Ovary (tissue), 9 donors: Measurements from ENCODE around the gene C1QA. TPM values are rescaled to one million over a fixed set of nuclear protein-coding genes. Genes with fewer than 3 reads are reported as not detected.

Source experiments
- DNase-seq, 5 donors: peaks; one replicate each; pipeline ENCODE4 v3.0.0-alpha.2; 2019 to 2020
- H3K27ac ChIP-seq, 2 donors: fragments of 200-600 bp; one replicate each; pipeline versions ENCODE4 v1.5.1 to v1.8.0; 2019 to 2022
- H3K27me3 ChIP-seq: fragments of 200-600 bp; one replicate; pipeline ENCODE4 v1.8.0; 2022
- H3K36me3 ChIP-seq: fragments of 200-600 bp; sonication (generic); one replicate; pipeline ENCODE4 v1.5.1; 2019
- H3K4me1 ChIP-seq: one replicate; pipeline ENCODE4 v1.8.1; 2013; ENCODE audit warnings: mild to moderate bottlenecking, moderate library complexity; ENCODE audit not compliant: insufficient read depth
- H3K4me3 ChIP-seq: fragments of 200-600 bp; sonication (generic); one replicate; pipeline ENCODE4 v1.5.1; 2017
- H3K9me3 ChIP-seq, 2 donors: fragments of 200-600 bp in 1 of 2; sonication (generic) in 1 of 2; one replicate each; pipeline versions ENCODE4 v1.5.1 to v1.8.1; 2013 to 2019; ENCODE audit warnings: mild to moderate bottlenecking in 1 of 2, moderate library complexity in 1 of 2
- EP300 ChIP-seq: sonication (generic); formaldehyde crosslinking; IDR thresholded peaks from one replicate; pipeline ENCODE4 v1.6.1; 2017; ENCODE audit warnings: antibody characterized with exemption
- POLR2A ChIP-seq: fragments of 450-650 bp; IDR thresholded peaks from one replicate; pipeline ENCODE4 v1.6.1; 2017; ENCODE audit warnings: antibody characterized with exemption, mild to moderate bottlenecking, moderate library complexity
- WGBS, 3 donors: extraction: QIAGEN DNeasy Blood & Tissue Kit in 1 of 3; methylation state at CpG; one replicate each; pipeline versions ENCODE4 v1.1.5 to v1.1.7; 2013 to 2017; 5-methylcytosine and 5-hydroxymethylcytosine counted together
- intact Hi-C, 4 donors: fragments of 100-400 bp; cut with DNase I; formaldehyde crosslinking; loops; one replicate each; pipeline versions ENCODE4 v1.11.0 to v1.15.1; 2022 to 2023
- polyA plus RNA-seq, 2 donors: library from polyadenylated mRNA; stranded (reverse); fragments of 200-250 nt in 1 of 2; fragments of 350-450 nt in 1 of 2; fragmentation: Illumina TruSeq in 1 of 2; extraction: RNeasy Lipid Tissue Mini Kit (QIAGEN cat#74804) in 1 of 2; gene quantifications; one replicate each; pipeline ENCODE4 v1.2.3, GENCODE V29; 2013 to 2014
- total RNA-seq, 7 donors: library from RNA; depleted of rRNA in 2 of 7; stranded (reverse); fragments of >200 nt in 2 of 7; fragmentation: NEBNext Ultra II Directional in 3 of 7; extraction: Animal tissue kit (Norgen Biotek cat#: 25700) in 3 of 7; gene quantifications; one replicate each; pipeline versions ENCODE4 v1.1.0 to v1.2.4, GENCODE V29; 2016 to 2023
- TF ChIP-seq, protein P1 (sequence below), 3 donors: fragments of 450-650 bp in 2 of 3; fragments of 200-600 bp in 1 of 3; IDR thresholded peaks; one replicate each; pipeline versions ENCODE4 v1.5.1 to v1.8.0; 2016 to 2022; ENCODE audit warnings: antibody characterized with exemption in 3 of 3, mild to moderate bottlenecking in 1 of 3
- donor health status: DM: no; HTN: no; CAD: no; lungs with moderate emphysema.
- donor health status: DM: no; HTN: no; CAD: no.
- donor health status: Bipolar disorder and iron deficiency.
- donor health status: DM: yes; HTN: yes; CAD: no.
- donor health status: DM: no; HTN: no; CAD: no.
- donor health status: DM: yes; HTN: yes; CAD: no.

The C1QA gene
- total and polyA plus RNA-seq, 9 donors, result 26.8 to 89.6 (median 52.7) TPM

DNA sequence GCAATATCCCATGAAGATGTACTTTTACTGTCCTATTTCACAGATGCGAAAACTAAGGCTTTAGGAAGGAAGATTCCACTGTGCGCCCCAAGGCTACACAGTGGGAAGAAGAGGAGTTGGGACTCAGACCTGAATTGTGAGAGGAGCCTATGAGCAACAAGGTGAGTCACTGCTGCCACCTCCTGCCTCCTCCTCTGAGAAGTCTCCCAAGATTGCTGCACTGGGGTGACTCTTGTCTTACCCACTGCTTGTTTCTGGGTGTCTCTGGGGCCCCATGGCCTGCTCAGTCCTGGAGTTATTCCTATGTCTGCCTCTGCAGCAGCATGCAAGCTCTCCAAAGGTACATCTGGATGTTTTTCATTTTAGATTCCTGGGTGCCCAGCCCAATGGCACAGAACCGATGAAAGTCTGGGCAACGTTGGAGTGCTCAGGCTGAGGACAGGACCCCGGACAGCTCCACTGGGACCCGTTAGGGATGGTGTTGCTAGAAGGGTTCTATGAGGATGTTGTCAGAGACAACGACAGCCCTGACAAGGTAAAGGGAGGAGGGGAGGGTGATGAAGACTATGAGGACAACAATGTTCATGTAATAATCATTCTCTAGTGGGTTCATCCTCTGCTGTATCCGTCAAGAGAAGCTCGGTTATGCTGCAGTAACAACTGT lies 11.0 kb upstream of the C1QA start:
- WGBS, 3 donors, result 30 to 37% (median 30%) methylated on average over 9 of the region's 9 CpGs
- Histone ChIP-seq H3K27me3 (no peaks in the 10 kb centered on the region), H3K27ac (no peak overlapping the region), H3K36me3 (no peaks in the 10 kb centered on the region), H3K9me3 (no peaks in the 10 kb centered on the region), H3K4me3 (no peak overlapping the region), H3K4me1 (no peaks in the 10 kb centered on the region)
- DNase-seq, result no peak
- intact Hi-C loops, result no loop called here
- TF ChIP-seq EP300, result no peak
- TF ChIP-seq, protein P1, sequence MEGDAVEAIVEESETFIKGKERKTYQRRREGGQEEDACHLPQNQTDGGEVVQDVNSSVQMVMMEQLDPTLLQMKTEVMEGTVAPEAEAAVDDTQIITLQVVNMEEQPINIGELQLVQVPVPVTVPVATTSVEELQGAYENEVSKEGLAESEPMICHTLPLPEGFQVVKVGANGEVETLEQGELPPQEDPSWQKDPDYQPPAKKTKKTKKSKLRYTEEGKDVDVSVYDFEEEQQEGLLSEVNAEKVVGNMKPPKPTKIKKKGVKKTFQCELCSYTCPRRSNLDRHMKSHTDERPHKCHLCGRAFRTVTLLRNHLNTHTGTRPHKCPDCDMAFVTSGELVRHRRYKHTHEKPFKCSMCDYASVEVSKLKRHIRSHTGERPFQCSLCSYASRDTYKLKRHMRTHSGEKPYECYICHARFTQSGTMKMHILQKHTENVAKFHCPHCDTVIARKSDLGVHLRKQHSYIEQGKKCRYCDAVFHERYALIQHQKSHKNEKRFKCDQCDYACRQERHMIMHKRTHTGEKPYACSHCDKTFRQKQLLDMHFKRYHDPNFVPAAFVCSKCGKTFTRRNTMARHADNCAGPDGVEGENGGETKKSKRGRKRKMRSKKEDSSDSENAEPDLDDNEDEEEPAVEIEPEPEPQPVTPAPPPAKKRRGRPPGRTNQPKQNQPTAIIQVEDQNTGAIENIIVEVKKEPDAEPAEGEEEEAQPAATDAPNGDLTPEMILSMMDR (IDR thresholded peaks at IDR 0.05), result no peak

DNA sequence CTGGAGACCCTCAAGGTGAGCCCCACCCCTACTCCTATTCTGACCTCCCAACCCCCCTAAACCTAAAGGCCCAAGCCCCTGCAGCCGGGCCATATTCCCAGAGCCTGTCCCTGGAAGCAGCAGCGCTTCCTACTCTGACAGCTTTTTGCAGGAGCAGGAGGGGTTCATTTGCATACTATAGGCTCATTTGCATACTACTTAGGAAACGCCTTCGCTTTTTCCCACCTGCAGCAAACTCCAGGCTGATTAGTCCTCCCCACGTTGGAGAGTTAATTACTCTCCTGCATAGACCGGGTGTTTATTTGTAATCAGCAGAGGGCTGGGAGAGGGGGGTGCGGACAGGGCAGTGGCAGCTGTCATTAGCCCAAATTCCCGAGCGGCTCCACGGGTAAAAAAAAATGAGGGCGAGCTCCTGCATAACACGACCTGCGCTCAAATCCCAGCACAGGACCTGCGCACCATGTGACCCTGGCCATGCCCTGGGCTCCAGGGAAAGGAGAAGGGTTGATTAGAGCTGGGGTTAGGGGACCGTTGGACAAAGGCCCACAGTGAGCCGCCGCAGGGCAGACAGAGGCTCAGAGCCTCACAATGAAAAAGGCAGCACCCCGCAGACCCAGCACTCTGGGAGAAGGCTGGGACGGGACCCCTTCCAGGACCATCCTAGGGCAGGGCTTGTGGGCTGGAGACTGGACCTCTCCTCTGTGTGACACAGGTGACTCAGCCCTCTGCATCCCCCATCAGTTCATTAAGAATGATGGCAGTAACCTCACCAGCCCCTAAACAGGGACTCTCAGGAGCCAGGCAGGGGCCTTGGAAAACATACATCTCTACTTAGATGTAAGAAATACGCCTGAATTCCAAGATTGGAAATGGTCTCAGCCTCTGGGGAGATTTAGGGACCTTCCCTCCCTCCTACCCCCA lies 9.9 kb upstream of the C1QA start:
- intact Hi-C loops, result no loop called here
- TF ChIP-seq, protein P1 (IDR thresholded peaks at IDR 0.05), result no peak
- TF ChIP-seq EP300 (no peak), POLR2A (no peak)
- H3K27me3 ChIP-seq, result no peaks in the 10 kb centered on the region
- no peak overlapping the region for H3K4me3 ChIP-seq
- no peaks in the 10 kb centered on the region for H3K4me1 ChIP-seq
- no peak overlapping the region for H3K27ac ChIP-seq
- no peaks in the 10 kb centered on the region for H3K9me3 ChIP-seq
- H3K36me3 ChIP-seq, result no peaks in the 10 kb centered on the region
- no peak for DNase-seq
- WGBS, 3 donors, result 17 to 25% (median 23%) methylated on average over 20 of the region's 20 CpGs

DNA sequence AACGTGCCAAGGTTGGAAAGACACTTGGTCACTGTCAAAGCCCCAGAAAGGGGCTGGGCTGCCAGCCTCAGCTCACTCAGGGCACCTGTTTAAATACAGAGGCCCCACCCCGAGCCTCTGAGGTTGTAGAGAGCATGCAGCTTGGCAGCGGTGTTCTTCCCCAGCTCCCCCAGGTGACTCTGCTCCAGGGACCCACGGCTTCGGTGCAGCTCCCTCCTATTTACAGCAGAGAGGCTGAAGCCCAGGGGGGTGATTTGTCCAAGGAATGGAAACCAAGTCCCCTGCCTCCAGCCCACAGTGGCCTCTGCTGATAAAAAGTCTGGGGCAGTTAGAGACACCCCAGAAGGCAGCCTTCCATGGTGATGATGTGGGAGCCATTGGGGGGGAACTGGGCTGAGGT lies 9.1 kb upstream of the C1QA start:
- Histone ChIP-seq H3K27me3 (no peaks in the 10 kb centered on the region), H3K4me1 (no peaks in the 10 kb centered on the region)
- 47 to 64% (median 49%) methylated on average over 5 of the region's 5 CpGs for WGBS, 3 donors

DNA sequence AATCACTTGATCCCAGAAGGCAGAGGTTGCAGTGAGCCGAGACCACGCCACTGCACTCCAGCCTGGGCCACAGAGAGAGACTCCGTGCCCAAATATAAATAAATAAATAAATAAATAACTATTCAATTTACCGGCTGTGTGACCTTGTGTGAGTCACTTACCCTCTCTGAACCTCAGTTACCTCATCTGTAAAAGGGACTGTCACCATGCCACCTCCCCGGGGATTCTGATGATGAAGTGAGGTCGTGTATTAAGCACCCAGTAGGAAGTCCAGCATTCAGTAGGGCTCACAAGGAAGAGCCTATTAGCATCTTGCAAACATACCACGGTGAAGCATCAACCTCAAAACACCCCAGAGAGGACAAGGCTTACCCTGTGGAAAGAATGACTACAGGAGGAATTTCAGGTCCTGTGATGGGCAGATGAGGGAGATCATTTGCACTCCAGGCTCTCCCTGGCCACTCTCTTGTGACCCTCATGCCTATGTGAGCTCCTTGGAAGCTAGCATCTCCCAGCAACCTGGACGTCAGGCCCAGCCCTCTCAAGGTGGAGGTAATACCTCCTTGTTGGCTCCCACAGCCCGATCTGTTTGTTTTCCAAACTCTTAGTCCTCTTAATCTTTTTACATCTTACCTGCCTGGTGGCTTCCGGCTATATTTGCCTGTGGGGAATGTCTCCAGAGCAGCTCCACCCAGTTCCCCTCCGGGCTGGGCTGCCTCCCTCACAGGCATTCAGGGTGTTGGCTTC lies 7.6 kb upstream of the C1QA start:
- 47 to 55% (median 53%) methylated on average over 11 of the region's 11 CpGs for WGBS, 3 donors
- intact Hi-C loops, result no loop called here
- Histone ChIP-seq H3K4me3 (no peak overlapping the region), H3K36me3 (no peaks in the 10 kb centered on the region), H3K27ac (no peak overlapping the region), H3K9me3 (no peaks in the 10 kb centered on the region), H3K27me3 (no peaks in the 10 kb centered on the region), H3K4me1 (no peaks in the 10 kb centered on the region)
- DNase-seq, result no peak
- TF ChIP-seq EP300 (no peak), POLR2A (no peak)

More for the DNA sequence above, 9.1 kb upstream of the C1QA start:
- Histone ChIP-seq H3K36me3 (no peaks in the 10 kb centered on the region), H3K27ac (no peak overlapping the region), H3K9me3 (no peaks in the 10 kb centered on the region), H3K4me3 (no peak overlapping the region)
- DNase-seq, result no peak
- TF ChIP-seq POLR2A (no peak), EP300 (no peak)
- TF ChIP-seq, protein P1 (IDR thresholded peaks at IDR 0.05), result no peak
- intact Hi-C loops, result no loop called here
